Hepatocyte (in vitro differentiated cells): ENCODE measurements around the gene PPP2R1B.

Experiments used
- CTCF ChIP-seq: fragments of 200-600 bp; sonication (generic); IDR thresholded peaks from 2 replicates; pipeline ENCODE4 v1.5.1; 2016; ENCODE audit warnings: antibody characterized with exemption, mild to moderate bottlenecking; ENCODE audit not compliant: poor library complexity
- EZH2 ChIP-seq: fragments of 200-600 bp; sonication (generic); IDR thresholded peaks from 2 replicates; pipeline ENCODE4 v1.6.1; 2016; ENCODE audit warnings: antibody characterized with exemption, mild to moderate bottlenecking, borderline replicate concordance

DNA sequence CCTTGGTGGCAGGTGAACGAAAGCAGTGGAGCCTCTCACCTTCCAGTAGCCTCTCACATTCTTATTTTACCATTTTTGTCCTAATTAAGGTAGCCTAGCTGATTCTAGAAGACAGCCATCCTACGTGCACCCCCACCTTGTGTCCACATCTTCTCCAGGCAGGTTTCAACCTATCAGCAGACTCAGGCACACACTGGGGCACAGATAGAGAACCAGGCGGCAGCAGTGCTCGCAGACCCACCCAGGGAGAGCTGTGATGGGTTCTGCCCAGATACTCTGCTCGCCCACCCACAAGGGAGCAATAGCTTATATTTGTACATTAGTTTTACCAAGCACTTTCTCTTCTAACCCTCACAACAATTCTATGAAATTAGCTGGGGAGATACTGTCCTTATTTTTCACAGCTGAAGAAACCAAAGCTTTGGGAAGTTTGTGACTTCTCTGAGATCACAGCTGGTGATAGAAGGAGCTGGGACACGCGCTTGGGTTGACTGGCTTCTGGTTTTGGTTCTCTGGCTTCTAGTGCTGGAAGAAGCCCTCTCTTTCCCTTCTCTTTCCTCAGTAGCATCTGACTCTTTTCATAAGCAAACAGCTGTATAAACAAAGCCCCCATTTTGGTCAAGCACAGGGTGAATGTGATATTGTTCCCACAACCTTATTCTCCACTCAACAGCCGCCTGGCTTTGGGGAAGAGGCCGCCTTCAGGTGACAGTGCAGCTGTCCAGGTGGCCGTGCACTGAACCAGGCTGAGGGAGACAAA lies 36.9 kb downstream of the PPP2R1B start:
- no peak for TF ChIP-seq CTCF
- no peak for TF ChIP-seq EZH2
